B cell (primary cell): ENCODE results near the gene FMNL2.

Experiments used
- CTCF ChIP-seq: fragments of 200-600 bp; IDR thresholded peaks from one replicate; pipeline ENCODE4 v1.8.0; 2022; ENCODE audit warnings: antibody characterized with exemption, mild to moderate bottlenecking
- EZH2 ChIP-seq: IDR thresholded peaks from 2 replicates; pipeline ENCODE4 v1.6.1; 2012; ENCODE audit warnings: borderline replicate concordance, low read depth, mild to moderate bottlenecking, moderate library complexity, low read length; ENCODE audit not compliant: insufficient read depth, poor library complexity, severe bottlenecking

- TF ChIP-seq EZH2, result no peak
- no peak for TF ChIP-seq CTCF
Measured at GRCh38 chr2:152548996-152549395, 214.0 kb downstream of the FMNL2 start.
